Fibroblast of skin of left quadriceps (primary cell): Measurements from ENCODE around the gene MAPKAP1.

Experiments used
- DNase-seq, 2 experiments: peaks; one replicate each; pipeline ENCODE4 v3.0.0-alpha.2; 2013; ENCODE audit warnings: low read depth in 2 of 2

MAPKAP1 gene

GRCh38 chr9:125433461-125434011, 273.5 kb downstream of the MAPKAP1 start:
- no peak for DNase-seq

DNA sequence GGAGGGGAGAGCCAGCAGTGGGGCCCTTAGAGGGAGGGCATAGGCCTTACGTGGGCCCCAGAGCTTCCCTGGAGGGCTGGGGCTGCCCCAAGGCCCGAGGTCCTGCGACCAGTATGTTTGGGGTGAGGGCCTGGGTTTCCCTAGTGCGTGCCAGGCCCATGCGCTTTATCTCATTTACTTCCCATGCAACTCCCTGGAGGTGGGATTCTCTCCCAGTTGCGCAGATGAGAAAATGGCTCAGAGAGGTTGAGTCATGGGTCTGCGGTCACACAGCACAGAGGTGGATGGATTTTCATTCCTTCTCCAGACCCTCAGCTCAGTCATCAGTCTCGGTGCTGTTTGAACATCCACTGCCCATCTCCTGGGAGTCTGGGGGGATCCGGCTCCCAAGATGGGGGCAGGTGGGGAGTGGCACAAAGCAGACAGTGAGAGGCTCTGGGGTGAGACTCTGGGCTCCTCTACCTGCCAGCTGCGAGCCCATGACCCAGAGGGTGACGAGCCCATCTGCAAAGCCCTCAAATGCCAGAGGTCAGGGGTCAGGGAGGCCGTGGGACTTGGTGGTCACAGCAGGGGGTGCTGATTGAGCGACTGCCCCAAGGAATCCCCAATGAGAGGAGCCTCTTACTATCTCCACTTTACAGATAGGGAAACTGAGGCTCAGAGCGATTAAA, 274.2 kb downstream of the MAPKAP1 start:
- no peak for DNase-seq

GRCh38 chr9:125431741-125432271, 275.2 kb downstream of the MAPKAP1 start:
- DNase-seq: no peak

DNA sequence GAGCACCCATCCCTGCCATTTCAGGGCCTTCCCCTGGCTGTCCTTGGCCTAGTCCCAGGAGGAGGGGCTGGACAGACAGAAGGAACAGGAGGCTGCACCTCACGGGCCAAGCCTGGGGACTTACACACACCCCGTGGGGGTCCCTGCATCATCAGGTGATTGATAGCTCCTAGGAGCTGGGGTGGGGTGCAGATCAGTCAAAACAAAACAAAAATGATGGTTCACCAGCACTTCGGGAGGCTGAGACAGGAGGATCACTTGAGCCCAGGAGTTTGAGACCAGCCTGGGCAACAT, 276.0 kb downstream of the MAPKAP1 start:
- no peak for DNase-seq

GRCh38 chr9:125430161-125431011, 276.6 kb downstream of the MAPKAP1 start:
- DNase-seq: no peak

GRCh38 chr9:125429476-125430160, 277.4 kb downstream of the MAPKAP1 start:
- DNase-seq: no peak

- DNase-seq: no peak
These were observed 278.0 kb downstream of the MAPKAP1 start for GRCh38 chr9:125428902-125429467.

GRCh38 chr9:125428060-125428901, 278.7 kb downstream of the MAPKAP1 start:
- no peak for DNase-seq

- DNase-seq: no peak
These were observed 279.5 kb downstream of the MAPKAP1 start for GRCh38 chr9:125427556-125427955.

- DNase-seq: no peak
These were observed 280.1 kb downstream of the MAPKAP1 start for GRCh38 chr9:125426926-125427325.

DNA sequence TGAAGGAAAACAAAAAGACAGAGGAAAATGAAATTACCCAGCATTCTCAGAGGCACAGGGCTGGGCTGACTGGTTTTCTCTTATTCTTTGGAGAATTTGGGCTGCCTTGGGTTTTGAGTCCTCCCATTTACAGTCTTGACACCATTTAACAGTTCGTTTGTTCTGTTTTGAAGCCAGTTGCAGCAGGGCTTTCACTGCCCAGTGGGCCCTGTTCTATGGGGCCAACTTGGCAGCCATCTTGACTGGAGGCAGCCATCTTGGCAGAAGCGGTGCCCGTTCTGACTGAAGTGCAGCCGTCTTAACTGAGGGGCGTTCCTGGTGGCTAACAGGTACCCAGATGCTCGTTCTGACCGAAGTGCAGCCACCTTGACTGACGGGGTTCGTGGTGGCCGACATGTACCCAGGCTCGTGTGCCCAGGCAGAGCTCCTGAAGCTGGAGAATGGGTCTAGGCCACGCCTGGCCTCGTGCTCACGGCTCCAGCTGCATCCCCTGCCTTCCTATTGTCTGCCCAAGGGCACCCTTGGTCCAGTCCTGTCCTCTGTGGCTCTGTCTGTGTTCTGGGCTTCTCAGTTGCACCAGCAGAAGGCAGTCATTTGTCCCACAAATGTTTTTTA, 281.0 kb downstream of the MAPKAP1 start:
- DNase-seq: no peak

- DNase-seq: no peak
These were observed 281.7 kb downstream of the MAPKAP1 start for GRCh38 chr9:125425170-125425897.

DNA sequence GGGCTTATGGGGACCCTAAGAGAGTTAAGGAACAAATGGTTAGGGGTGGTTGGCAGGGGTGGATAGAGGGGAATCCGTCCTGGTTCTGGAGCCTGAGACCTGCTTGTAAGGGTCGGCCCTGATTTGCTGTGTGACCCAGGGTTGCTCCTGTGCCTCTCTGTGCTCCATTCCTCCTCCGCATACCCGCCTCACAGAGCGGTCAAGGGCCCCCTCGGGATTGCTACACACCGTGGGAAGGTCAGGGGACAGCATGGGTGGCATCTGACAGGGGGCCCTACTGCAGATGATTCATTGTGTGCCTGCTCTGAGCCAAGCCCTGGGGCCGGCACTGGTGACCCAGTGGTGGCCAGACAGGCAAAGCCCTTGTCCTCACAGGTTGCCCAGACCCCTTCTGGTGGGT, 283.0 kb downstream of the MAPKAP1 start:
- DNase-seq: no peak

- no peak for DNase-seq
These were observed 284.2 kb downstream of the MAPKAP1 start for GRCh38 chr9:125422853-125423252.

DNA sequence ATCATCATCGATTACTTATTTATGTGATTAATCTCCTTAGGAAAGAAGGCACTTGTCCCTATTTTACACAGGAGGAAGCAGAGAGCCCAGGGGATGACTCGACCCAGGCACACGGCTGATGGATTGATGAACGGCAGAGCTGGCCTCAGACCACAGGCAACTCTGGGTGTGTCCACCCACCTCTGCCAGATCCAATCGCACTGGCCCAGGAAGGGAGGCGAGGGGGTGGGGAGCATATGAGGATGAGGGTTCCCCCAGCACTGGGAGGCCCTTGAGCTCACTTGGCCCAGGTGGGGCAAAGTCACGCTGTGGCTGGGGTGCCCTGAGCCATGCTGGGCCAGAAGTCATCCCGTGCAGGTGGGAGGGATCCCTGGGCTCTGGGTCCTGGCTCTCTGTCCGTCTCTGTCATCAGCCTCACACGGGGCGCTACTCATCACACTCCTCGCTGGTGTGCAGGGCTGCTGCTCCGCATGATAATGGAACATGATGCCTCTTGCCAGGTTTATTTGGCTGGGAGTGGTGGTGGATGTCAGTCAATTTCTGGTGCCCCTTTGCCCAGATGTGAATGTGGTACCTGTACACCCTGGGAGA, 285.3 kb downstream of the MAPKAP1 start:
- DNase-seq: no peak

- no peak for DNase-seq
These were observed 285.8 kb downstream of the MAPKAP1 start for GRCh38 chr9:125421166-125421565.

GRCh38 chr9:125418404-125418803, 288.6 kb downstream of the MAPKAP1 start:
- no peak for DNase-seq

- no peak for DNase-seq
These were observed 290.5 kb downstream of the MAPKAP1 start for GRCh38 chr9:125416517-125416916.
